PC-3 (cell line): ENCODE measurements around the gene WFS1.

Experiments used
- CTCF ChIP-seq: fragments of 300-600 bp; sonication (generic); conservative IDR thresholded peaks from 2 replicates; pipeline ENCODE4 v1.5.1; 2017; ENCODE audit warnings: antibody characterized with exemption, low read depth, mild to moderate bottlenecking, low read length
- EZH2 ChIP-seq: fragments of 300-600 bp; sonication (generic); IDR thresholded peaks from one replicate; pipeline ENCODE4 v1.6.1; 2017; ENCODE audit warnings: antibody characterized with exemption, mild to moderate bottlenecking, low read length; ENCODE audit not compliant: unreplicated experiment
- EZH2phosphoT487 ChIP-seq: fragments of 300-600 bp; sonication (generic); IDR thresholded peaks from 2 replicates; pipeline ENCODE4 v1.6.1; 2018; ENCODE audit warnings: mild to moderate bottlenecking, antibody characterized with exemption, low read length, borderline replicate concordance

GRCh38 chr4:6350646-6351045, 81.0 kb downstream of the WFS1 start:
- TF ChIP-seq CTCF: no peak
- TF ChIP-seq EZH2: no peak
- TF ChIP-seq EZH2phosphoT487: no peak
